ENCODE measurements around the gene SNAP23. TPM values are rescaled to one million over a fixed set of nuclear protein-coding genes. Genes with fewer than 3 reads are reported as not detected.
"Not testable (repeated sequence)": the region's sequence is repeated elsewhere in the genome, so short reads cannot be mapped to it uniquely, and the experiment has no call there.

SNAP23 gene
- total RNA-seq, 2 experiments from 2014 or later: 36.9 to 63.9 TPM

DNA sequence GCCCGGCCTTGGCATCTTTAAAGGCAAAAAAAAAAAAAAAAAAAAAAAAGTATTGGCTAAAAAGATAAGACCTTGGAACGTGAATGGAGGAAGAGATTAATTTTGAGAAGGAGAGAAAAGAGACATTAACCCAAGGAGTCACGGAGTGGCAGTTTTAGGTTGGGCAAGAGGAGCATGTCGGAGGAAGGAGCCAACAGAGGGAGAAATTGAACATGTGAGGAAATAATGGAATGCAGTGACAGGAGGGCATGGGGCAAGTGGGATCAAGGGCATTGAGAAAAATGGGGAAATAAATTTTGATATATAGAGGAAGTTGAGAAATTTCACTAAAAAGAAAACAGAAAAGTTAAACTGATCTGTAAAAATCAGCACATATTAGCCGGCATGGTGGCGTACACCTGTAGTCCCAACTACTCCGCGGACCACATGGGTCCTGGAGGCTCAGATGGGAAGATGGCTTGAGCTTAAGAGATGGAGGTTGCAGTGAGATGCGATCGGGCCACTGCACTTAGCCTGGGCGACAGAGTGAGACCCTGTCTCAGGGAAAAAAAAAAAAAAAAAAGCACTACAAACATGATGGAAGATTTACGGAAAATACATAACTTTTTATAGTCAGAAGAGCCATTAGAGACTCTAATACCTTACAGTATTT lies 54.4 kb downstream of the SNAP23 start:
- no peak for ATAC-seq
- Mint-ChIP-seq H3K27ac (peak overlapping the region; percentile 70), H3K9me3 (ENCODE audit: low read depth) (no peaks in the 10 kb centered on the region), H3K36me3 (peaks cover 25% of the 10 kb centered on the region), H3K4me3 (peak overlapping the region; percentile 95), H3K4me1 (peaks cover 62% of the 10 kb centered on the region), H3K27me3 (no peaks in the 10 kb centered on the region)
- CTCF ChIA-PET: interaction anchor here (0.7 to 2.9 kb wide), 3 partner anchors 32 to 70 kb away, joined by 3 to 9 read pairs (median 3); no protein-coding TSS in a partner anchor
- no peak for DNase-seq

DNA sequence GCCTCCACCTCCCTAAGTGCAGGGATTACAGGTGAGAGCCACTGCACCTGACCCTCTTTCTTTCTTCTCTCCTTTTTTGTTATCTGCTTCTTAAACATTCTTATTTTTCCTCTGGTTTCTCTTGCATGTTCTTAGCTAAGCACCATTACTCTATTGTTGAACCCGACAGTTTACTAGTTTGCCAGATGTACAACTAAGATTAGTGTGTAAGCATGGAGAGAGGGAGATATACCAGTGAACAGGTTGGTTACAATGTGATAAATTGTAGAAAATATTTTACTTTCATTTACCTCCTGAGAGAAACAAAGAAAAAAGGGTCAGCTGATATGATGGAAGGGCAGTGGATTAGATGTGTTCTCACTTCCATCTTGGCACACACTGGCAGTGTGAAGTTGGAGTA lies 58.1 kb downstream of the SNAP23 start:
- no peak for ATAC-seq
- Mint-ChIP-seq H3K36me3 (peaks cover 24% of the 10 kb centered on the region), H3K9me3 (ENCODE audit: low read depth) (no peaks in the 10 kb centered on the region), H3K27ac (peak overlapping the region; percentile 18), H3K27me3 (no peaks in the 10 kb centered on the region), H3K4me3 (no peak overlapping the region), H3K4me1 (peaks cover 38% of the 10 kb centered on the region)
- CTCF ChIA-PET: interaction anchor here (1.1 kb wide), 1 partner anchor 98 kb away, joined by 3 read pairs; no protein-coding TSS in a partner anchor
- DNase-seq: no peak

DNA sequence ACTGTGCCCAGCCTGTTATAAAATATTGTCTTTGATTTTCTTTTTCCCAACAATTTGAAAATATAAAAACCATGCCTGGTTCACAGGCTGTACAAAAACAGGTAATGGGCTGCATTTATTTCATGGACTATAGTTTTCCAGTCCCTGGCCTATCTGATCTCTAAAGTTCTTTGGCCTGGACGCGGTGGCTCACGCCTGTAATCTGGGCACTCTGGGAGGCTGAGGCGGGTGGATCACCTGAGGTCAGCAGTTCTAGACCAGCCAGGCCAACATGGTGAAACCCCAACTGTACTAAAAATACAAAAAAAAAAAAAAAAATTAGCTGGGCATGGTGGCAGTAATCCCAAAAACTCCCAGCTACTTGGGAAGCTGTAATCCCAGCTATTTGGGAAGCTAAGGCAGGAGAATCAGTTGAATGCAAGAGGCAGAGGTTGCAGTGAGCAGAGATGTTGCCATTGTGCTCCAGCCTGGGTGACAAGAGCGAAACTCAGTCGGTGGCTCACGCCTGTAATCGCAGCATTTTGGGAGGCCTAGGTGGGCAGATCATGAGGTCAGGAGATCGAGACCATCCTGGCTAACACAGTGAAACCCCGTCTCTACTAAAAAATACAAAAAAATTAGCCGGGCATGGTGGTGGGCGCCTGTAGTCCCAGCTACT lies 61.2 kb downstream of the SNAP23 start:
- peaks cover 19% of the 10 kb centered on the region for H3K4me1 Mint-ChIP-seq
- DNase-seq; ATAC-seq; H3K4me3 Mint-ChIP-seq; H3K9me3 Mint-ChIP-seq (ENCODE audit: low read depth); CTCF ChIA-PET; H3K27me3 Mint-ChIP-seq; H3K27ac Mint-ChIP-seq: not testable (repeated sequence)
- H3K36me3 Mint-ChIP-seq: peaks cover 36% of the 10 kb centered on the region

DNA sequence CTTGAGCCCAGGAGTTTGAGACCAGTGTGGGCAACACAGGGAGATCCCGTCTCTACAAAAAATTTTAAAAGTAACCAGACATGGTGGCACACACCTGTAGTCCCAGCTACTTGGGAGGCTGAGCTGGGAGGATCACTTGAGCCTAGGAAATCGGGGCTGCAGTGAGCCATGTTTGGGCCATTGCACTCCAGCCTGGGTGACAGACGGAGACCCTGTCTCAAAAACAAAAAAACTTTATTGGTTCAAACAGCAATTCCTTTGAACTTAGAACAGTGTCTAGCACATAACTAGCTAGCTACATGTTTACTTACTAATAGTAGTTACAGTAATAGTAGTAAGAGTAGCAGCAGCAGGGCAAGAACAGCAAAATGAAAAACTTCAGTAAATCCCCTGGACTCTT lies 63.3 kb downstream of the SNAP23 start:
- CTCF ChIA-PET: no interaction called here
- peaks cover 6% of the 10 kb centered on the region for H3K4me1 Mint-ChIP-seq
- no peaks in the 10 kb centered on the region for H3K9me3 Mint-ChIP-seq (ENCODE audit: low read depth)

DNA sequence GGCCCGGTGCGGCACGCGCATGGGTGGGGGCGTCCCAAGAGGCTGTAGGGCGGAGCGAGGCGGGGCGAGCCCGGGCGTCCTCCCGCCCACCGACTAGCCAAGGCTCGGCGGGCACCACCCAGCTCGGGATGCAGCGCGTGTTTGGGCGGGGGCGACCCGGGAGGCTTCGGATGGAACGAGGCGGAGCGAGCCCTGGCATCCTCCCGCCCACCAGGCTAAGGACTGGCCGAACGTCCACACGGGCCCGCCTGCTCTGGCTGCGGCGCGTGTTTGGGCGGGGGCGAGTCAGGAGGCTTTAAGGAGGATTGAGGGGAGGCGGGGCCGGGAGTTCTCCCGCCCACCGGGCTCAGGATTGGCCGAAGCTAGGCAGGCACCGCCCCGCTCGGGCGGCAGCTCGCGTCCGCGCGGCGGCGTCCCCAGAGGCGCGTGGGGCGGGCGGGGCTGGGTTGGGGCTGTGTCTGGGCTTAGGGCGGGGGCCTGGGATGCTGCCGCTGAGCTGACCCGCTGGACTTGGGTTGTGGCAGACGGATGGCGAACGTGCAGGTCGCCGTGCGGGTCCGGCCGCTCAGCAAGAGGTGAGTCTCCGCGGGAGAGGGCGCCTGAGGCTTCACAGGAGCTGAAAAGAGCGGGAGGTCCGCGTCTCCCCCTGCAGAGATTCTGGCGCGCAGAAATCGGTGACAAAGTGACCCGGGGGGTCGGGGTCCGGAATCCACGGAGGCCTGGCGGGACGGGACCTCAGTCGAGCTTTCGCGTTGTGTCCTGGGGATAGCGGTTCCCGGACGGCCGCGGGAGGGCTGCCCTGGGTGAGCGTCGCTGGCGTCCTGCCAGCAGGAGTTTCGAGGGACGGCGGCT lies 80.0 kb downstream of the SNAP23 start, which contains the start of gene STARD9:
TSS of gene STARD9 (plus strand) at position 419 of the 852 bp plus-strand sequence. CDS start at position 529, 110 bp downstream.
- Mint-ChIP-seq H3K4me1 (peaks cover 35% of the 10 kb centered on the region), H3K9me3 (ENCODE audit: low read depth) (no peaks in the 10 kb centered on the region), H3K27me3 (peaks cover 4% of the 10 kb centered on the region)

More for the DNA sequence above, 63.3 kb downstream of the SNAP23 start:
- Mint-ChIP-seq H3K36me3 (peaks cover 36% of the 10 kb centered on the region), H3K27ac (no peak overlapping the region), H3K27me3 (no peaks in the 10 kb centered on the region), H3K4me3 (no peak overlapping the region)
- ATAC-seq (no peak), DNase-seq (no peak)

DNA sequence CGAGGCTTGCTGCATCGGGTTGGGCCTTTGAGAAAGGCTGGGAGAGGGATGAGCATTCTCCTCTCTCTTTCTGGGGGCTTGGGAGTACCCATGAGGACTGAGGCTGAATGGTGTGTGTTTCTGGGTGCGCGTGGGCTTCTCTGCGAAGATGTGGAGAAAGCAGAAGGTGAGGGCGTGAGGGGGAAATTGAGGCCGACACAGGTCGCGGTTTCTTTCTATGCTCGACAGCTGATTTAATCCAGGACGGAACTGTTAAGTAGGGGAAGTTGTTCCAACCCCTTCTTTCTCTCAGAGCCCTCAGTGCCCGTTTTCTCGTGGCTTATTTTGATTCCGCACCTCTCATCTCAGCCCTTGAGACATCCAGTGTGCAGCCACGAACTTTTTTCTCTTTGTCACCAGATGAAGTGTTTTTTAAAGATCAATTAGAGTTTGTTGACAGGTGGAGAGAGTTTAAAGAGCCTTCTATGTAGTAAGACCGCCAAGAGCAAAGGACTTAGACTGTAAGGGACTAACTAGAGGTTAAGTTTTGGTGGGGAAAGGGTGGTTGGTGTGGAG lies 80.7 kb downstream of the SNAP23 start:
- Mint-ChIP-seq H3K4me1 (peaks cover 41% of the 10 kb centered on the region), H3K4me3 (peak overlapping the region; percentile 89), H3K9me3 (ENCODE audit: low read depth) (no peaks in the 10 kb centered on the region), H3K36me3 (peaks cover 1% of the 10 kb centered on the region), H3K27ac (peak overlapping the region; percentile 86), H3K27me3 (peaks cover 4% of the 10 kb centered on the region)
- ATAC-seq (no peak), DNase-seq (no peak)
- CTCF ChIA-PET: interaction anchor here (0.7 to 1.5 kb wide), 7 partner anchors 10 to 75 kb away, joined by 3 to 8 read pairs (median 3); no protein-coding TSS in a partner anchor

More for the DNA sequence above, 80.0 kb downstream of the SNAP23 start, which contains the start of gene STARD9:
- Mint-ChIP-seq H3K36me3 (peaks cover 3% of the 10 kb centered on the region), H3K27ac (peak within 1 kb of the TSS; percentile 86), H3K4me3 (peak within 1 kb of the TSS; percentile 89)
- CTCF ChIA-PET: interaction anchor here (0.7 to 1.5 kb wide), 6 partner anchors 9 to 76 kb away, joined by 3 to 8 read pairs (median 4); no protein-coding TSS in a partner anchor
- peak; percentile 92 for ATAC-seq
- peak; percentile 98 for DNase-seq

DNA sequence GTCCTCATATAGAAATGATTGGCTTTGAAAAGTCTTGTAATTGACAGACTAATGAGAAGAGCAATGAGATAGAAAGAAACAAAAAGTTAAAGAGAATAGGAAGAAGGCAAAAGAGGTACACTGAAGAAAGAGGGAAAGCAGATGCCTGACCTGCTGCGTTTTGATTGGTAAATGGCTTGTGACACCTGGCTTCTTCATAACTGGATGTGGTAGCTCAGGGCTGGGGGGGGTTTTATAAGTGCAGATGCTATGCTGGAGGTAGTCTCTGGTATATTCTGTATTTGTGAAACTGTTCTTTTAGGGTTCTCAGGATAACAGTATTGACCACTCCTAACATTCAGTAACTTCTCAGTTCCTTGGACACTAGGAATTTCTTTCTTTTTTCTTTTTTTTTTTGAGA lies 81.3 kb downstream of the SNAP23 start:
- DNase-seq: no peak
- H3K9me3 Mint-ChIP-seq (ENCODE audit: low read depth): no peaks in the 10 kb centered on the region
- peak overlapping the region; percentile 14 for H3K27ac Mint-ChIP-seq
- CTCF ChIA-PET: interaction anchor here (1.3 kb wide), 1 partner anchor 31 kb away, joined by 3 read pairs; no protein-coding TSS in a partner anchor
- peaks cover 4% of the 10 kb centered on the region for H3K27me3 Mint-ChIP-seq
- peaks cover 44% of the 10 kb centered on the region for H3K4me1 Mint-ChIP-seq
- H3K36me3 Mint-ChIP-seq: peaks cover under 1% of the 10 kb centered on the region
- peak overlapping the region; percentile 89 for H3K4me3 Mint-ChIP-seq
- ATAC-seq: no peak

DNA sequence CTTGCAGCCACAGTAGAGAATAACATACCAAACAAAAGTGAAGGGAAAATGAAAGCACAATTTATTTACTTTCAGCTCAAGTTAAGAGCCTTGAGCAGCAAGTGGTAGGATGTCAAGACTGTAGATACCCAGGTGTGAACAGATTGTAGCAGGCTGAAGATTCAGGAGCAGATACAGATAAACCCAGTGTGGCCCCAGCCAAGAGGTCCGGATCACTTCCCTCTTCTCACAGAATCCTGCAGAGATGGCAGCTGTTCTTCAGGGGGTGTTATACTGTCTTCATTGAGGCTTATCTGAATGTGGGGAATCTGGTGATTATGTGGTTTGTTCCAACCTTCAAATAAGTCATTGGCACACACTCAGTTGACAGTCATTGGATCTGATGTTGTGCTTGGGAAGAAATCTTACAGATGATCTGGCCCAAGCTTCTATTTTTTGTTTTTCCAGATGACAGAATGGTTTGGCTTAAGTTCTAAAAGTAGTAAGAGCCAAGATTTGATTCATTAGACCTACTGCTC lies 82.1 kb downstream of the SNAP23 start:
- CTCF ChIA-PET: interaction anchor here (1.0 to 1.1 kb wide), 2 partner anchors 30 to 74 kb away, joined by 3 read pairs; no protein-coding TSS in a partner anchor
- Mint-ChIP-seq H3K36me3 (no peaks in the 10 kb centered on the region), H3K9me3 (ENCODE audit: low read depth) (no peaks in the 10 kb centered on the region), H3K4me3 (peak overlapping the region; percentile 24), H3K27me3 (peaks cover 4% of the 10 kb centered on the region), H3K4me1 (peaks cover 51% of the 10 kb centered on the region), H3K27ac (no peak overlapping the region)
- DNase-seq (no peak), ATAC-seq (no peak)

DNA sequence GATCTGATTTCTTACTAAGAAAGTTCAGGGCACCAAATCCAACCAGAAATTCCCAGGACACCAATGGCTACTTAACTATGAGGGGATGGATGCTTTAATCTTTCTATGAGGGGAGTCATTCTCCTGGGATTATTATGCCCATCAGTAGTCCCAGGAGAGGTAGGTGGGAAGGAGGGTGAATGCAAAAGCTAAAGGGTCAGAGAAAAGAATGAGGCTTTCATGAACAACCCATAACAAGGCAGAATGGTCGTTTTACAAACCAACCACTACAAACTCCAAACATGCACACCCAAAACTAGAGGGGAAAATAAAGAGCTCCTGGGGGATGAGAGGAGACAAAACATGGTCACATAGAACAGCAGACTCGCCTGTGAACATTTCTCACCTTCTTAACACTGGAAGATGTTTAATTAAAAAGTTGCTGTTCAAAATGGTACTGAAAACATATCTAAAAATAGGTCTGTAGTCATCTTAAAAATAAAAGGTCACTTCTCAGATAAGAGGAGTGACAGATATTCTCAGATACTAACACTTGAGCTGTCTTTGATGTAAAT lies 83.6 kb downstream of the SNAP23 start:
- ATAC-seq: no peak
- CTCF ChIA-PET: interaction anchor here (0.7 kb wide), 1 partner anchor 16 kb away, joined by 3 read pairs; no protein-coding TSS in a partner anchor
- H3K27me3 Mint-ChIP-seq: peaks cover 4% of the 10 kb centered on the region
- no peak overlapping the region for H3K4me3 Mint-ChIP-seq
- H3K27ac Mint-ChIP-seq: no peak overlapping the region
- DNase-seq: no peak
- no peaks in the 10 kb centered on the region for H3K36me3 Mint-ChIP-seq
- H3K4me1 Mint-ChIP-seq: peaks cover 56% of the 10 kb centered on the region
- no peaks in the 10 kb centered on the region for H3K9me3 Mint-ChIP-seq (ENCODE audit: low read depth)

DNA sequence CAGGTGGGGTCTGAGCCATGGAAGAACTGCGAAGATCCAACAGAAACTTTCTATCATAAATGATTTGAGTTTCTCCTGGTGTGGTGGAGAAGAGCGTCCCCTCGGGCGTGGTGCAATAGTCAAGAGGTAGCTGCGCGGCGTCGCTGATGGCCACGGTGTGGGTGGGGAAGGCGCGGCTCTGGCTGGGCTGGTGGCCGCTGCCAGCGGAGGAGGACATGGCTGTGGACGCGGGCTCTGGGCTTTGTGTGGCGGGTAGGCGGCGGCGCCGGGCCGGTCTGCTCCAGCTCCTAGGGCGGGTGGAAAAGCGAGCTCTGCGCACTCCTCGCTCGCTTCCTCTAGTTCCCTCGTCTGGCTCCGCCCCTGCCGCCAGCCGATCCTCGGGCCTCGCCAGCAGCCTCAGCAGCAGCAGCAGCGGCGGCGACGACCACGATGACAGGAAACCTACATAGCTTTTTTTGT lies 85.9 kb downstream of the SNAP23 start:
- H3K9me3 Mint-ChIP-seq (ENCODE audit: low read depth): no peaks in the 10 kb centered on the region
- peaks cover 46% of the 10 kb centered on the region for H3K4me1 Mint-ChIP-seq
- peak overlapping the region; percentile 79 for H3K27ac Mint-ChIP-seq
- CTCF ChIA-PET: interaction anchor here (0.5 to 2.8 kb wide), 12 partner anchors 11 to 92 kb away, joined by 3 to 12 read pairs (median 4); partner anchors contain the start of genes HAUS2 and LRRC57
- ATAC-seq (peak; percentile 100), DNase-seq (peak; percentile 92)
- peak overlapping the region; percentile 79 for H3K4me3 Mint-ChIP-seq
- peaks cover 4% of the 10 kb centered on the region for H3K27me3 Mint-ChIP-seq
- H3K36me3 Mint-ChIP-seq: peaks cover 3% of the 10 kb centered on the region

Data from activated CD8-positive, alpha-beta memory T cell treated with anti-CD3 and anti-CD28 coated beads, Interleukin-2, amount 10 ng/mL, durations not matched to agents 7 days and 5 days (primary cell).